Right lobe of liver (tissue), 6 donors: ENCODE results near the gene INAFM1. TPM values are rescaled to one million over a fixed set of nuclear protein-coding genes. Genes with fewer than 3 reads are reported as not detected.

Experiments used
- ATAC-seq, 4 donors: fragments of 200-7000 bp; cut with Tn5 transposase; one replicate each; pipeline ENCODE4 v1.9.1; 2020; ENCODE audit warnings: mild to moderate bottlenecking in 4 of 4, moderate library complexity in 4 of 4
- DNase-seq, 3 donors: peaks; one replicate each; pipeline ENCODE4 v3.0.0-alpha.2; 2020
- H3K27ac ChIP-seq, 3 donors: fragments of 200-600 bp; one replicate each; pipeline ENCODE4 v1.8.0; 2022
- H3K27me3 ChIP-seq, 2 donors: fragments of 200-600 bp; one replicate each; pipeline ENCODE4 v1.8.0; 2022
- H3K36me3 ChIP-seq, 4 donors: fragments of 200-600 bp; sonication (generic) in 1 of 4; one replicate each; pipeline versions ENCODE4 v1.5.1 to v1.8.0; 2017 to 2022; ENCODE audit warnings: control low read depth in 1 of 4
- H3K4me1 ChIP-seq, 4 donors: fragments of 200-600 bp; sonication (generic) in 1 of 4; one replicate each; pipeline versions ENCODE4 v1.5.1 to v1.8.0; 2017 to 2022; ENCODE audit warnings: control low read depth in 1 of 4
- H3K4me3 ChIP-seq, 3 donors: fragments of 200-600 bp; one replicate each; pipeline ENCODE4 v1.8.0; 2022
- H3K9me3 ChIP-seq, 4 donors: fragments of 200-600 bp; sonication (generic) in 1 of 4; one replicate each; pipeline versions ENCODE4 v1.5.1 to v1.8.0; 2017 to 2022; ENCODE audit warnings: control low read depth in 1 of 4
- POLR2A ChIP-seq: fragments of 450-650 bp; IDR thresholded peaks from one replicate; pipeline ENCODE4 v1.6.1; 2017; ENCODE audit warnings: antibody characterized with exemption, mild to moderate bottlenecking
- WGBS: methylation state at CpG from one replicate; pipeline ENCODE4 v1.1.6; 2018; ENCODE audit warnings: low coverage, low lambda C conversion rate; ENCODE audit not compliant: insufficient coverage; ENCODE audit errors: missing lambda C conversion rate; 5-methylcytosine and 5-hydroxymethylcytosine counted together
- intact Hi-C, 2 donors: fragments of 100-400 bp; cut with DNase I; formaldehyde crosslinking; loops; one replicate each; pipeline versions ENCODE4 v1.11.2 to v1.14.1; 2022
- total RNA-seq, 6 experiments: library from RNA; depleted of rRNA in 2 of 6; stranded (reverse); fragments of >200 nt in 2 of 6; fragmentation: NEBNext Ultra II Directional in 3 of 6; extraction: Animal tissue kit (Norgen Biotek cat#: 25700) in 3 of 6; gene quantifications; one replicate each; pipeline versions ENCODE4 v1.1.0 to v1.2.4, GENCODE V29; 2016 to 2023
- TF ChIP-seq, protein P1 (sequence below), 4 donors: fragments of 200-600 bp in 3 of 4; fragments of 450-650 bp in 1 of 4; IDR thresholded peaks; one replicate each; pipeline versions ENCODE4 v1.5.1 to v1.8.0; 2016 to 2022; ENCODE audit warnings: antibody characterized with exemption in 4 of 4, mild to moderate bottlenecking in 2 of 4
- donor health status: DM: no; HTN: yes; CAD: no.
- donor health status: DM: no; HTN: no; CAD: no.
- donor health status: DM: no; HTN: no; CAD: no.
- donor health status: DM: no; HTN: yes; CAD: no.
- donor health status: DM: no; HTN: yes; CAD: no.

INAFM1 gene
- total RNA-seq, 6 experiments from 2014 or later, result 2.2 to 5.8 (median 4.4) TPM

DNA sequence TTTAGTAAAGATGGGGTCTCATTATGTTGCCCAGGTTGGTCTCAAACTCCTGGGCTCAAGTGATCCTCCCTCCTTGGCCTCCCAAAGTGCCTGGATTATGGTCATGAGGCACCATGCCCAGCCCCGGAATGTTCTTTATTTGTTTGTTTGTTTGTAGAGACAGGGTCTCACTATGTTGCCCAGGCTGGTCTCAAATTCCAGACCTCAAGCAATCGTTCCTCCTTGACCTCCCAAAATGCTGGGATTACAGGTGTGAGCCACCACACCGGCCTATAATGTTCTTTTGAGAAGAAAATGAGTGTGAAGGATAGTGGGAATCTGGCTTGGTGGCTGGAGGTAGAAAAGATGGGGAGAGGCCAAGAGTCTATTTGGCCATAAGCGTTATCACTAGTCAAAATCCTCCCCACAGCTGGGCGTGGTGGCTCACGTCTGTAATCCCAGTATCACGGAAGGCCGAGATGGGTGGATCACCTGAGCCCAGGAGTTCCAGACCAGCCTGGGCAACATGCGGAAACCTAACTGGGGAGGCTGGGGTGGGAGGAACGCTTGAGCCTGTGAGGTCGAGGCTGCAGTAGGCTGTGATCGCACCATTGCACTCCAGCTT is 38.5 kb upstream of the INAFM1 start:
- Histone ChIP-seq H3K4me3 (no peak overlapping the region), H3K36me3 (no peaks in the 10 kb centered on the region), H3K27me3 (no peaks in the 10 kb centered on the region), H3K27ac (no peak overlapping the region), H3K9me3 (no peaks in the 10 kb centered on the region), H3K4me1 (peaks cover 0 to 12% (median 5%) of the 10 kb centered on the region in 4 donors)
- DNase-seq (no peak), ATAC-seq (no peak)
- no peak for TF ChIP-seq POLR2A
- TF ChIP-seq, protein P1, sequence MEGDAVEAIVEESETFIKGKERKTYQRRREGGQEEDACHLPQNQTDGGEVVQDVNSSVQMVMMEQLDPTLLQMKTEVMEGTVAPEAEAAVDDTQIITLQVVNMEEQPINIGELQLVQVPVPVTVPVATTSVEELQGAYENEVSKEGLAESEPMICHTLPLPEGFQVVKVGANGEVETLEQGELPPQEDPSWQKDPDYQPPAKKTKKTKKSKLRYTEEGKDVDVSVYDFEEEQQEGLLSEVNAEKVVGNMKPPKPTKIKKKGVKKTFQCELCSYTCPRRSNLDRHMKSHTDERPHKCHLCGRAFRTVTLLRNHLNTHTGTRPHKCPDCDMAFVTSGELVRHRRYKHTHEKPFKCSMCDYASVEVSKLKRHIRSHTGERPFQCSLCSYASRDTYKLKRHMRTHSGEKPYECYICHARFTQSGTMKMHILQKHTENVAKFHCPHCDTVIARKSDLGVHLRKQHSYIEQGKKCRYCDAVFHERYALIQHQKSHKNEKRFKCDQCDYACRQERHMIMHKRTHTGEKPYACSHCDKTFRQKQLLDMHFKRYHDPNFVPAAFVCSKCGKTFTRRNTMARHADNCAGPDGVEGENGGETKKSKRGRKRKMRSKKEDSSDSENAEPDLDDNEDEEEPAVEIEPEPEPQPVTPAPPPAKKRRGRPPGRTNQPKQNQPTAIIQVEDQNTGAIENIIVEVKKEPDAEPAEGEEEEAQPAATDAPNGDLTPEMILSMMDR (IDR thresholded peaks at IDR 0.05), result no peak
- intact Hi-C loops, result no loop called here
- WGBS, result 87% methylated on average over 12 of the region's 12 CpGs

DNA sequence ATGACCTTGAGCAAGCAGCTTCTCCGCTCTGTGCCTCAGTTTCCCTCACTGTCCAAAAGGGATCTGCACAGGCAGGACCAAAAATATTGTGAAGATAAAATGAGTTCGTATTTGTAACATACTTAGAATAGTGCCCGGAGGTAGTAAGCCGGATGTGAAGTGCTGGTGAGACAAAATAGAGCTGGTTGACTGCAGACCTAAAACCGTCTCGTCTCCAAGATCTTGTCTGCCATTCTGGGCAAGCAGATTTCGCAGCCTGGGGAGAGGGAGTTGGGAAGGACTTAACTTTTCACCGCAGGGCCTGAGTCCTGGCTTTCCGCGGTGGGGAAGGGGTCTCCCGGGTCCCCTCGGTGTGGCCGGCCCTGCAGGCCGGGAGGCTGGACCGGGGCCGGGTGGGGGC is 35.5 kb upstream of the INAFM1 start:
- DNase-seq, result no peak
- intact Hi-C loops, result no loop called here
- H3K36me3 ChIP-seq, result no peaks in the 10 kb centered on the region
- TF ChIP-seq POLR2A, result no peak
- TF ChIP-seq, protein P1 (IDR thresholded peaks at IDR 0.05), result no peak
- no peak overlapping the region for H3K27ac ChIP-seq
- WGBS, result 40% methylated on average over 6 of the region's 16 CpGs
- peak overlapping the region in 1 of 3 donors; percentile 19 for H3K4me3 ChIP-seq
- H3K9me3 ChIP-seq, result no peaks in the 10 kb centered on the region
- H3K4me1 ChIP-seq, result peaks cover 0 to 4% (median 0%) of the 10 kb centered on the region in 4 donors
- ATAC-seq, result no peak
- no peaks in the 10 kb centered on the region for H3K27me3 ChIP-seq

GRCh38 chr19:47239610-47240296 is 34.9 kb upstream of the INAFM1 start:
- intact Hi-C loops, result loop anchor here in 1 of 2 donors (5.0 to 10.0 kb wide), 2 partner anchors 32 to 95 kb away; no protein-coding TSS in a partner anchor
- H3K27me3 ChIP-seq, result no peaks in the 10 kb centered on the region
- H3K4me1 ChIP-seq, result peaks cover 0 to 8% (median 0%) of the 10 kb centered on the region in 4 donors
- peak overlapping the region in 1 of 3 donors; percentile 19 for H3K4me3 ChIP-seq
- H3K27ac ChIP-seq, result no peak overlapping the region
- 0% methylated on average over 4 of the region's 62 CpGs for WGBS
- H3K36me3 ChIP-seq, result no peaks in the 10 kb centered on the region
- ATAC-seq (no peak), DNase-seq (no peak)
- no peaks in the 10 kb centered on the region for H3K9me3 ChIP-seq
- TF ChIP-seq, protein P1 (IDR thresholded peaks at IDR 0.05), result no peak
- no peak for TF ChIP-seq POLR2A

DNA sequence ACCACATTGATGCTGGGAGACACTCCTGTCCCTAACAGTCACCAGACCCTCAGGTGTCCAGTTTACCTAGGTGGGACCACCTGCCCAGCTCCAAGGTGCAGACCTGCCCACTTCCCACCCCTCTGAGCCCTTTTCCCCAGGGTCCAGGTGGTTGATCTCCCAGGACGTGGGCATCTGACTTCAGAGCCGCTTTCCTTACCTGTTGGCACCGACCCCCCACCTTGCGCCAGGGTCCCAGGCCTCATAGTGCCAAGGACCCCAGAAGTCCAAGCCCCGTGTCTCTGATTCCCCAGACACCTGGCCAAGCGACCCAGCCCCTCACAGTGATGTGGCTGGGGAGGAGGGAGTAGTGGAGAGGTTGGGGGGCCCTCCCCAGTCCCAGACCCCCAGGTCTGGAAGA is 34.1 kb upstream of the INAFM1 start:
- Histone ChIP-seq H3K36me3 (no peaks in the 10 kb centered on the region), H3K4me3 (no peak overlapping the region), H3K27ac (no peak overlapping the region), H3K27me3 (no peaks in the 10 kb centered on the region), H3K4me1 (peaks cover 0 to 8% (median 0%) of the 10 kb centered on the region in 4 donors), H3K9me3 (no peaks in the 10 kb centered on the region)
- DNase-seq (no peak), ATAC-seq (no peak)
- WGBS, result 48% methylated on average over 5 of the region's 6 CpGs
- no peak for TF ChIP-seq POLR2A
- TF ChIP-seq, protein P1 (IDR thresholded peaks at IDR 0.05), result no peak
- intact Hi-C loops, result loop anchor here in 1 of 2 donors (5.0 to 10.0 kb wide), 2 partner anchors 33 to 96 kb away; no protein-coding TSS in a partner anchor
